Activated effector memory CD4-positive, alpha-beta T cell treated with Interleukin-2 at 50 U/mL for 16 hours (primary cell): ENCODE data around the gene HSBP1L1.

ENCODE experiments used
- DNase-seq: peaks from one replicate; pipeline ENCODE4 v3.0.0-alpha.2; 2020

HSBP1L1 gene

GRCh38 chr18:79945118-79946042, 19.1 kb upstream of the HSBP1L1 start:
- no peak for DNase-seq

DNA sequence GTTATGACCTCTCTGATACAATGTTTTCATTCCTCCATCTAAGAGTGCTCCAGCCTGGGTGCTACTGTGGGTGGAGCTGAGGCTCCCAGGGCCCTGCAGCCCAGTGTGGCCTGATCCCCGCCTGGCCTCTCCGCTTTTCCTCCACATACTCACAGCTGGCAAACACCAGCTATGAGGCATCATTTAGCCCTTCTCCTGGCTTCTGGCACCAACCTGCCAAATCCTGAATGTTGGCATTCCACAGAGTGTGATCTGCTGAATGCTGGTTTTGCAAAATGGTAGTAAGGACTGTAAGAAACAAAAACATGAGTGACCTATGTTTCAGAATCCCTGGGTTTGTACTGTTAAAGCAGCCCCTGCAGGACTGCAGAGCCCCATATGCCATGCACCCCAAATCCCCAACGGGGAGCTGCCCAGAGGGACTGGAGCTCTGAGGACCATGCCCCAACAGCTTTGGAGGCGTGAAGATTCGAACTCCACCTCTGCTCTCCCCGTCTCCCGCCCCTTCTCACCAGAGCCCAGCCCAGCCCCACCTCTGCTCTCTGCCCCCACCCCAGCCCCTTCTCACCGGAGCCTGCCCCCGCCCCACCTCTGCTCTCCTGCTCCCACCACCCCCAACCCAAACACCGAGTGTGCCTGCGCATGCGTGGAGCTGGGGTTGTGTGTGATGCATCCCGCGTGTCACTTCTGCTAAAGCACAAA, 17.2 kb upstream of the HSBP1L1 start:
- DNase-seq = no peak

DNA sequence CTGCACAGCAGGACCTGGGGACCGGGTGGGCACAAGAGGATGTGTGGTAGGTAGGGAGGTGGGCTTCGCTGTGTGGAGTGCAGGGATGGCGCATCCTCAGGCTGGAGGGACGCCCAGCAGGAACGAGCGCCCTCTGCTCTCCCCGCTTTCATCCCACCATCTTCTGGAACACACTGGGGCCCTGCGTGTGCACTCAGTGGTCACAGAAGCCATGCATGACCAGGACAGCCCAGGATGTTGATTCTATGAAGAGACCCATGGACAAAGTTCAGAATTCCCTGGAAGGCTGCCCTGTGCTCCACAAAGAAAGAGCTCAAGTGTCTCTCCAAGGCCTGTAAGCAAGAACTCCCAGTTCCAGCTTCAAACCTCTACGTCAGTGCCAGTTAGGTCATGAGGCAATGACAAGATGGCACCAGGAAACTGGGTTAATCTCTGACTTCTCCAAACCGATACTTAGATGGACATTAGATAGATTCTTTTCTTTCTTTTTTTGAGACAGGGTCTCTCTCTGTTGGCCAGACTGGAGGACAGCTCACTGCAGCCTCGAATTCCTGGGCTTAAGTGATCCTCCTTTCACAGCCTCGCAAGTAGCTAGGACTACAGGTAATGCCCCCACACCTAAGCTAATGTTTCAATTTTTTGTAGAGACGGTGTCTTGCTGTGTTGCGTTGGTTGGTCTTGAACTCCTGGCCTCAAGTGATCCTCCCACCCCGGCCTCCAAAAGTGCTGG, 16.4 kb upstream of the HSBP1L1 start:
- DNase-seq = no peak

DNA sequence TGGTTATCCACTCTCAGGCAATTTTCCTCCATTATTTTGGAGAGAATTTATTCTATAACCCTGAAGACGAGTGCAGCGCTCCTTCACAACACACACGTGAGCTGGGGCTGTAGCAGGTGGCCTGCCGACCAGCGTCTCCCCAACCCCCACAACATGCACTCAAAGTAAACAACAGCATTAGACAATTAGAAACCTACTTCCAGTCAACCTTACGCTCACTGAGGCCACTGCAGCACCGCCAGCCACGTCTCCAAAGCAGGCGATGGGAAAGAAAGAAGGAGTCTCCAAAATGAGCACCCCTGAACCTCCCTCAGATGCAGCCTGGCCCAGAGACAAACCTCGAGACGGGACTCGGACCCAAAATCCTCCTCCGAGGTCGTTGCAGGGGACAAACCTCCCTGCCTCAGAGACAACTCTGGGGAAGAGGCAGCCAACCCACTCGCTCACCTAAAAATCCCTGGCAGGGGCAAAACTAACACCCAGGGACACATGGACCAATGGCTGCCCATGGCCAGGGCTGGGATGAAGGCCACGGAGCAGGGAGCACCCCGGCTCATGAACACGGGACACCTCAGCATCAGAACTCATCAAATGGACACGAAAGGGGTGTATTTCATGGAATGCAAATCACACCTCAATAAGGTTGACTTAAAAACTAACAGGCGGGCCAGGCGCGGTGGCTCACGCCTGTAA, 15.6 kb upstream of the HSBP1L1 start:
- no peak for DNase-seq

GRCh38 chr18:79949697-79950487, 14.6 kb upstream of the HSBP1L1 start:
- DNase-seq = no peak

- peak; percentile 10 for DNase-seq
Measured at GRCh38 chr18:79950515-79951341, 13.7 kb upstream of the HSBP1L1 start.

DNA sequence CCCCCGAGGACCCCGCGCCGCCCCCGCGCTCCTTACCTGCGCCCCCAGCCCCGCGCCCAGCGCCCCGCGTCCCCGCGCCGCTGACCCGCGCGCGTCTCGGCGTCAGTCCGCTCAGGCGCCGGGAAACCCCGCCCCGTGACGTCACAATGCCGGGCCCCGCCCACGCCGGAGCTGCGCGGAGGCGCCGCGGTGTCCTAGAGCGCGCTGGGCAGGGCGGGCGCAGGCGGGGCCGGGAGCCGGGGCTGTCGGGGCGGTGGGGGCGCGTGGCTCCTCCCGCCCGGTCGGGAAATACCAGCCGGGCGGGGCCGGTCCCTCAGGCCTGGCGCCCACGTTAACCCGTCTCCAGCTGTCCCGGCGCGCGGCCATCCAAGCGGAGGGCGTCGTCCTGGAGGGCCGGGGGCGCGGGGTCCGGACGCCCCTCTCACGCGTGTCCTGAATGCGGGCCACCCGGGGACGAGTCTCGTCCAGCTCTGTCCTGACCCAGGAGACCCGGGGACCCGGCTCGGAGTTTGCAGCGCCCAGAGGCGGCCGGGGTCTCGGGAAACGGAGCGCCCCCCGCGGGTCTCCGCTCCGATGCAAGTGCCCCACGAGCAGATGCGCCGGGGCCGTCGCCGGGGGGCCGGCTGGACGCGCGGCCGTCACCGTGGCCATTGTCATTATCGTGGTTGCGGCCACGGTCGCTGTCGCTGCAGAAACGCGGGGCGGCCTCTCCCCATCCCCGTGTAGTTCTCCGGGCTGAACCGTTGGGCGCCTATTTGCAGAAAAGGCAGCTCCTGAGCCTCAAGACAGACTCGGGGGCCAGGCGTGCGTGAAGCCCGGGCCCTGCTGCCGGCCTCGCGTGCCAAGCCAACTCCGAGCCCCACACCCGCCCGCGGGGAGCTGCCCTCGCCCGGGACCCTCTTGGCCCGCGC, 12.6 kb upstream of the HSBP1L1 start, which contains the start of gene SLC66A2:
Gene SLC66A2, minus strand, starts transcription at position 109 of the 911 bp plus-strand sequence. CDS start 727 bp downstream, outside the sequence.
- DNase-seq = peak; percentile 92

GRCh38 chr18:79952456-79952995, 11.9 kb upstream of the HSBP1L1 start:
- DNase-seq = no peak

- DNase-seq = no peak
Measured at GRCh38 chr18:79952996-79953559, 11.4 kb upstream of the HSBP1L1 start.

DNA sequence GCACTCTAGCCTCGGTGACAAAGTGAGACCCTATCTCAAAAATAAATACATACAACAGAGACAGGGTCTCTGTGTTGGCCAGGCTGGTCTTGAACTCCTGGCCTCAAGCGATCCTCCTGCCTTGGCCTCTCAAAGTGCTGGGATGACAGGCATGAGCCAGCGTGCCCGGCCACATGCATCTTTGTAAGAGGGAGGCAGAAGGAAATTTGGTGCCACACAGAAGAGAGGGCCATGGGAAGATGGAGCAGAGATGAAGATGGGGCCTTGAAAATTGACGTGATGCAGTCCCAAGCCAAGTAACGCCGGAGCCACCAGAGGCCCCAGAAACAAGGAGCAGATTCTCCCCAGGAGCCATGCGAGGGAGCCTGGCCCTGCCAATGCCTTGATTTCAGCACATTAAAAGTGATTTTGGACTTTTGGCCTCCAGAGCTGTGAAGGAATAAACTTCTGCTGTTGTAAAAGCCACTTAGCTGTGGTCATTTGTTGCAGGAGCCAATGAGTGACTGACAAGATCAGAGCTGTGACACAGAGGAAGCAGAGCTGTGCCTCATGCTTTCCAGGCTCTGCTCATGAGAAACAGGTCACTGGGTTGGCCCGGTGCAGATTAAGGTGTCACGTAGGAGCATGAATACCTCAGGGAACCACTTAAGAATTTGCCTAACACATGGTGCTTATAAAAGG, 10.3 kb upstream of the HSBP1L1 start:
- no peak for DNase-seq

DNA sequence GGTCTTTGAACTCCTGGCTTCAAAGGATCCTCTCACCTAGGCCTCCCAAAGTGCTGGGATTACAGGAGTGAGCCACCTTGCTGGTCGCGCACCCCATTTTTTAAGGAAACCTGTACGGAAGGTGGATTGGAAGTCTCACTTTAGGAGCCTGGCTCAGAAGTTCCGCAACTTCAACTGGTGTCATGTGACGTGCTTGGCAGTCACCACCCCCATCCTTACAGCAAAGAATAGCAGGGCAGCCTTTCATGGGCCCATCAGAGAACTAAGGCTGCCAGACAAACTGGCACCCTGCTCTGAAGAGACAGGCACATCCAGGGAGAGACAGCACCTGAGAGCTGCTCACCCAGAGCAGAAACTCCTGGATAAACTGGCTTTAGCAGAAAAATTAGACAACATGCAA, 9.7 kb upstream of the HSBP1L1 start:
- no peak for DNase-seq

- no peak for DNase-seq
Measured at GRCh38 chr18:79955302-79956075, 9.0 kb upstream of the HSBP1L1 start.

GRCh38 chr18:79956276-79956675, 8.2 kb upstream of the HSBP1L1 start:
- DNase-seq = no peak

- DNase-seq = no peak
Measured at GRCh38 chr18:79958981-79959380, 5.5 kb upstream of the HSBP1L1 start.

DNA sequence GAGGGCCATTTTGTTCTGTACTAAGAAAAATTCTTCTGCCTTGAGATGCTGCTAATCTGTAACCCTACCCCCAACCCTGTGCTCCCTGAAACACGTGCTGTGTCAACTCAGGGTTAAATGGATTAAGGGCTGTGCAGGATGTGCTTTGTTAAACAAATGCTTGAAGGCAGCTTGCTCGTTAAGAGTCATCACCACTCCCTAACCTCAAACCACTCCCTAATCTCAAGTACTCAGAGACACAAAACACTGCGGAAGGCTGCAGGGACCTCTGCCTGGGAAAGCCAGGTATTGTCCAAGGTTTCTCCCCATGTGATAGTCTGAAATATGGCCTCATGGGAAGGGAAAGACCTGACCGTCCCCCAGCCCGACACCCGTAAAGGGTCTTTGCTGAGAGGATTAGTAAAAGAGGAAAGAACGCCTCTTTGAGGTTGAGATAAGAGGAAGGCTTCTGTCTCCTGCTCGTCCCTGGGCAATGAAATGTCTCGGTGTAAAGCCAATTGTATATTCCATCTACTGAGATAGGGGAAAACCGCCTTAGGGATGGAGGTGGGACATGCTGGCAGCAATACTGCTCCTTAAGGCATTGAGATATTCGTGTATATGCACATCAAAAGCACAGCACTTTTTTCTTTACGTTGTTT, 4.2 kb upstream of the HSBP1L1 start:
- DNase-seq = peak; percentile 12

DNA sequence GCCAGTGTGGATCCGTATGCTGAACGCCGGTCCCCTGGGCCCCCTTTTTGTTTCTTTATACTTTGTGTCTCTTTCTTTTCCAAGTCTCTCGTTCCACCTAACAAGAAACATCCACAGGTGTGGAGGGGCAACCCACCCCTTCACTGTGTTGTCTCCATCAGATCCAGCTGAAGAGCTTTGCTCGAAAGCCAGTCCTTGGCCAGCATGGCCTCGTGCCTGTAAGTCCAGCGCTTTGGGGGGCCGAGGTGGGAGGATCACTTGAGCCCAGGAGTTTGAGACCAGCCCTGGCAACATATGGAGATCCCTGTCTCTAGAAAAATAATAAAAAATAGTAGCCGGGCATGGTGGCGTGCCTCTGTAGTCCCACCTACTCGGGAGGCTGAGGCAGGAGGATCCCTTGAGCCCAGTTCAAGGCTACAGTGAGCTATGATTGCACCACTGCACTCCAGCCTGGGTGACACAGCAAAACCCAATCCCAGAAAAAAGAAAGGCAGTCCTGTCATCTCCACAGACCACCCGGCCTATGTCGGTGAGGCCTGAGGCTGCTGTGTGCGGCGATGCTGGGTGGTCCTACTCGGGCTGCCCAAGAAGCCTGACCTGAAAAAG, 3.4 kb upstream of the HSBP1L1 start:
- no peak for DNase-seq
